IMR-90 (cell line): ENCODE results near the gene SLC26A8. TPM values are rescaled to one million over a fixed set of nuclear protein-coding genes. Genes with fewer than 3 reads are reported as not detected.

Experiments
- ATAC-seq: fragments of 200-7000 bp; cut with Tn5 transposase; 2 replicates; pipeline ENCODE4 v1.9.1; 2020; ENCODE audit warnings: low read depth, mild to moderate bottlenecking, moderate library complexity
- BruUV-seq: library from RNA; stranded (reverse); fragments of 400-500 nt; replicated peaks from 2 replicates; lab custom pipeline; 2021; lab: Mats Ljungman, UMichigan
- CTCF ChIA-PET: fragments of 300-600 bp; formaldehyde crosslinking; extraction: SDS; loops from one replicate; lab custom pipeline; 2021; ENCODE audit warnings: antibody characterized with exemption; lab: Yijun Ruan, JAX
- POLR2A ChIA-PET: fragments of 300-600 bp; sonication (Branson Sonifier 250); formaldehyde crosslinking; loops from one replicate; lab custom pipeline; 2022; ENCODE audit warnings: antibody characterized with exemption; ENCODE audit not compliant: unreplicated experiment; lab: Charles Lee
- DNase-seq: peaks from one replicate; pipeline ENCODE4 v3.0.0; 2013
- H2AFZ ChIP-seq: replicated peaks from 2 replicates; pipeline ENCODE3; 2013; ENCODE audit warnings: low read length, mild to moderate bottlenecking; ENCODE audit not compliant: poor library complexity
- H2AK5ac ChIP-seq: 2 replicates; pipeline ENCODE4 v1.6.1; 2013; ENCODE audit warnings: low read depth, low read length, inconsistent platforms
- H2AK9ac ChIP-seq: replicated peaks from 2 replicates; pipeline ENCODE3; 2013; ENCODE audit warnings: mild to moderate bottlenecking, low read depth, low read length, moderate library complexity; ENCODE audit not compliant: poor library complexity
- H2BK120ac ChIP-seq: 2 replicates; pipeline ENCODE4 v1.6.1; 2013; ENCODE audit warnings: low read depth, low read length, inconsistent platforms
- H2BK15ac ChIP-seq: 3 replicates; pipeline ENCODE4 v1.6.1; 2013; ENCODE audit warnings: low read depth, low read length, inconsistent platforms
- H2BK20ac ChIP-seq: 2 replicates; pipeline ENCODE4 v1.6.1; 2013; ENCODE audit warnings: low read depth, mild to moderate bottlenecking, inconsistent platforms, low read length, moderate library complexity
- H2BK5ac ChIP-seq: 2 replicates; pipeline ENCODE4 v1.6.1; 2013; ENCODE audit warnings: mild to moderate bottlenecking, low read depth, low read length, inconsistent platforms; ENCODE audit not compliant: poor library complexity, severe bottlenecking
- H3K14ac ChIP-seq: replicated peaks from 2 replicates; pipeline ENCODE4 v1.6.1; 2013; ENCODE audit warnings: low read depth, low read length, inconsistent platforms
- H3K18ac ChIP-seq: 2 replicates; pipeline ENCODE4 v1.6.1; 2013; ENCODE audit warnings: low read depth, low read length, control low read depth
- H3K23ac ChIP-seq: 2 replicates; pipeline ENCODE4 v1.6.1; 2013; ENCODE audit warnings: low read depth, low read length, inconsistent platforms
- H3K27ac ChIP-seq: 2 replicates; pipeline ENCODE4 v1.5.1; 2013; ENCODE audit warnings: mild to moderate bottlenecking, control low read depth, low read length; ENCODE audit not compliant: insufficient read depth
- H3K27me3 ChIP-seq: 2 replicates; pipeline ENCODE4 v1.6.1; 2013; ENCODE audit warnings: low read length; ENCODE audit not compliant: control insufficient read depth, insufficient read depth
- H3K36me3 ChIP-seq: 2 replicates; pipeline ENCODE4 v1.6.1; 2013; ENCODE audit warnings: low read length, mixed read lengths; ENCODE audit not compliant: control insufficient read depth, insufficient read depth
- H3K4ac ChIP-seq: 2 replicates; pipeline ENCODE4 v1.6.1; 2013; ENCODE audit warnings: low read depth, low read length, inconsistent platforms
- H3K4me1 ChIP-seq: 2 replicates; pipeline ENCODE4 v1.6.1; 2013; ENCODE audit warnings: low read length, mixed read lengths; ENCODE audit not compliant: control insufficient read depth, insufficient read depth
- H3K4me2 ChIP-seq: 2 replicates; pipeline ENCODE4 v1.6.1; 2013; ENCODE audit warnings: low read depth, mild to moderate bottlenecking, control low read depth, low read length, moderate library complexity
- H3K4me3 ChIP-seq: 2 replicates; pipeline ENCODE4 v1.5.1; 2013; ENCODE audit warnings: low read depth, mild to moderate bottlenecking, control low read depth, low read length, moderate library complexity; ENCODE audit not compliant: insufficient read depth
- H3K56ac ChIP-seq: 2 replicates; pipeline ENCODE4 v1.6.1; 2013; ENCODE audit warnings: low read length, inconsistent platforms; ENCODE audit not compliant: insufficient read depth; ENCODE audit errors: extremely low read depth
- H3K79me1 ChIP-seq, 2 experiments: 2 replicates each; pipeline ENCODE4 v1.6.1; 2013; ENCODE audit warnings: low read length in 2 of 2, inconsistent platforms in 1 of 2, low read depth in 1 of 2
- H3K9ac ChIP-seq: 2 replicates; pipeline ENCODE4 v1.6.1; 2013; ENCODE audit warnings: low read depth, low read length, control low read depth
- H3K9me1 ChIP-seq: 2 replicates; pipeline ENCODE4 v1.6.1; 2013; ENCODE audit warnings: low read length, inconsistent platforms; ENCODE audit not compliant: insufficient read depth
- H3K9me3 ChIP-seq: 2 replicates; pipeline ENCODE4 v1.6.1; 2013; ENCODE audit warnings: low read length; ENCODE audit not compliant: control insufficient read depth, insufficient read depth
- H4K20me1 ChIP-seq: 2 replicates; pipeline ENCODE4 v1.6.1; 2013; ENCODE audit warnings: low read length, inconsistent platforms; ENCODE audit not compliant: insufficient read depth
- H4K5ac ChIP-seq: 2 replicates; pipeline ENCODE4 v1.6.1; 2013; ENCODE audit warnings: mild to moderate bottlenecking, low read depth, low read length, control low read depth
- H4K8ac ChIP-seq, 2 experiments: 2 replicates each; pipeline ENCODE4 v1.6.1; 2013; ENCODE audit warnings: low read depth in 2 of 2, low read length in 2 of 2, control low read depth in 1 of 2, inconsistent platforms in 1 of 2
- H4K91ac ChIP-seq: 2 replicates; pipeline ENCODE4 v1.6.1; 2013; ENCODE audit warnings: low read depth, low read length, inconsistent platforms; ENCODE audit not compliant: insufficient read depth
- CEBPB ChIP-seq: IDR thresholded peaks from 2 replicates; pipeline ENCODE4 v1.6.1; 2012; ENCODE audit warnings: low read depth, low read length, improper control_type of control experiment
- MAFK ChIP-seq: IDR thresholded peaks from 2 replicates; pipeline ENCODE4 v1.6.1; 2012; ENCODE audit warnings: low read depth, low read length, improper control_type of control experiment
- MAZ ChIP-seq: IDR thresholded peaks from 2 replicates; pipeline ENCODE4 v1.6.1; 2012; ENCODE audit warnings: low read depth, mild to moderate bottlenecking, low read length, improper control_type of control experiment, moderate library complexity, borderline replicate concordance
- MXI1 ChIP-seq: IDR thresholded peaks from 2 replicates; pipeline ENCODE4 v1.6.1; 2012; ENCODE audit warnings: low read depth, mild to moderate bottlenecking, low read length, moderate library complexity, borderline replicate concordance
- RFX5 ChIP-seq: IDR thresholded peaks from 2 replicates; pipeline ENCODE4 v1.8.0; 2012; ENCODE audit warnings: low read depth, mild to moderate bottlenecking, low read length, moderate library complexity
- WGBS, 2 experiments: methylation state at CpG; one replicate each; pipeline versions ENCODE4 v1.1.5 to v1.1.7; 2013; ENCODE audit warnings: missing lambda C conversion rate in 2 of 2; ENCODE audit not compliant: insufficient read length in 1 of 2; ENCODE audit errors: extremely low coverage in 2 of 2; 5-methylcytosine and 5-hydroxymethylcytosine counted together
- dilution Hi-C: fragments of 300-500 bp; cut with HindIII; formaldehyde crosslinking; loops from one replicate; pipeline ENCODE4 v1.14.3; 2018; ENCODE audit warnings: low sequenced_read_pairs; ENCODE audit not compliant: unreplicated experiment
- in situ Hi-C: fragments of 300-500 bp; cut with MboI; formaldehyde crosslinking; loops from 3 replicates; pipeline ENCODE4 v1.14.3; 2019; ENCODE audit warnings: low sequenced_read_pairs, inconsistent platforms, mixed read lengths
- intact Hi-C: fragments of 100-400 bp; cut with micrococcal nuclease; formaldehyde crosslinking; loops from 2 replicates; pipeline ENCODE4 v1.10.0; 2022
- polyA plus RNA-seq, 3 experiments: library from polyadenylated mRNA; depleted of rRNA; stranded (reverse); fragments of >200 nt; gene quantifications; 2 replicates each; pipeline ENCODE4 v1.2.3, GENCODE V29; 2012; ENCODE audit warnings: low replicate concordance in 1 of 3
- total RNA-seq: library from RNA; depleted of rRNA; stranded (reverse); fragments of >200 nt; gene quantifications from 2 replicates; pipeline ENCODE4 v1.2.3, GENCODE V29; 2012

The SLC26A8 gene
- total and polyA plus RNA-seq, 2 of the 4 experiments (the other 2 are of a cell fraction) = 0.07 TPM; not detected in 1

DNA sequence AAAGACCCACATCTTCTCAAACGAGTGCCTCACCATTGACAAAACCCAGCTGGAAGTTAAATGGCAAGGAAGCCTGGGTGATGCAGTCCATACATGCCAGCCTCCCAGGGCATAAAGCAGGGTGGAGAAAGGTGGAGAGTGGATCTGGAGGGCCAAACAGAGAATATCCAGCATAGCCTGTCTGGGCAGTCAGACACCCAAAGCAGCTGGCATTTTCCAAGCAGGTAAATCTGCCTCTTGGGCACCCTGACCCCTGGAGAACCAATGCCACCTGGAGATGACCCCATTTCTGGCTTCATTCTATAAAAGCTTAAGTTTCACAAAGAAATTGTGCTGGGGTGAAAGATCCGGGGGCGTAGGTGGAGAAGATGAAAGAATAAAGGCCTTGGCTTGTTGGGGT lies 98.5 kb downstream of the SLC26A8 start:
- Histone ChIP-seq H4K91ac (no peak overlapping the region), H4K8ac (no peak overlapping the region), H3K18ac (no peak overlapping the region), H2BK5ac (no peak overlapping the region), H4K5ac (no peak overlapping the region), H3K4me1 (no peaks in the 10 kb centered on the region), H3K23ac (no peak overlapping the region), H3K9ac (no peak overlapping the region), H3K79me1 (peaks cover 0 to 8% of the 10 kb centered on the region in 2 experiments; a peak in 2 of 4 replicates), H3K4me2 (no peak overlapping the region), H3K36me3 (no peaks in the 10 kb centered on the region), H3K14ac (no peak overlapping the region), H2AK9ac (no peak overlapping the region), H3K27ac (no peak overlapping the region), H2BK20ac (no peak overlapping the region), H3K4me3 (no peak overlapping the region), H3K56ac (no peak overlapping the region), H2BK120ac (no peak overlapping the region), H2BK15ac (no peak overlapping the region), H3K9me1 (no peaks in the 10 kb centered on the region), H2AFZ (no peak overlapping the region), H4K20me1 (no peaks in the 10 kb centered on the region), H3K4ac (no peak overlapping the region), H2AK5ac (no peak overlapping the region), H3K27me3 (no peaks in the 10 kb centered on the region), H3K9me3 (no peaks in the 10 kb centered on the region)
- DNase-seq (no peak), ATAC-seq (no peak)
- dilution Hi-C loops = no loop called here
- in situ Hi-C loops = no loop called here
- ChIA-PET POLR2A (interaction anchor here (0.6 kb wide), 1 partner anchor 33 kb away, joined by 6 read pairs; no protein-coding TSS in a partner anchor), CTCF (no interaction called here)
- no CpG with 5 or more reads among the region's 3 CpGs for WGBS, 2 experiments
- TF ChIP-seq RFX5 = no peak
- TF ChIP-seq MXI1 = no peak
- TF ChIP-seq CEBPB = no peak
- no peak for TF ChIP-seq MAFK
- no peak for TF ChIP-seq MAZ
- no TSS peak for BruUV-seq
- intact Hi-C loops = no loop called here
